Activated T-cell treated with anti-CD3 and anti-CD28 coated beads, Interleukin-2, amount 50 U/mL, for 24 hours (primary cell): ENCODE results near the gene WDR76.
A peak's percentile ranks its signal among the peaks of the same experiment; 100 is the strongest.

Source experiments
- DNase-seq: peaks from one replicate; pipeline ENCODE4 v3.0.0-alpha.2; 2020
- H3K27ac Mint-ChIP-seq: 2 replicates; pipeline ENCODE4 v1.8.0; 2020; ENCODE audit warnings: mild to moderate bottlenecking, mixed read lengths
- H3K27me3 Mint-ChIP-seq: 2 replicates; pipeline ENCODE4 v1.8.0; 2020; ENCODE audit warnings: mixed read lengths
- H3K36me3 Mint-ChIP-seq: 2 replicates; pipeline ENCODE4 v1.8.0; 2020; ENCODE audit warnings: low read depth, mixed read lengths
- H3K4me1 Mint-ChIP-seq: 2 replicates; pipeline ENCODE4 v1.8.0; 2020; ENCODE audit warnings: low read depth, mixed read lengths
- H3K4me3 Mint-ChIP-seq: 2 replicates; pipeline ENCODE4 v1.8.0; 2020; ENCODE audit warnings: mild to moderate bottlenecking, moderate library complexity, mixed read lengths
- H3K9me3 Mint-ChIP-seq: 2 replicates; pipeline ENCODE4 v1.8.0; 2020; ENCODE audit warnings: mixed read lengths

The WDR76 gene

DNA sequence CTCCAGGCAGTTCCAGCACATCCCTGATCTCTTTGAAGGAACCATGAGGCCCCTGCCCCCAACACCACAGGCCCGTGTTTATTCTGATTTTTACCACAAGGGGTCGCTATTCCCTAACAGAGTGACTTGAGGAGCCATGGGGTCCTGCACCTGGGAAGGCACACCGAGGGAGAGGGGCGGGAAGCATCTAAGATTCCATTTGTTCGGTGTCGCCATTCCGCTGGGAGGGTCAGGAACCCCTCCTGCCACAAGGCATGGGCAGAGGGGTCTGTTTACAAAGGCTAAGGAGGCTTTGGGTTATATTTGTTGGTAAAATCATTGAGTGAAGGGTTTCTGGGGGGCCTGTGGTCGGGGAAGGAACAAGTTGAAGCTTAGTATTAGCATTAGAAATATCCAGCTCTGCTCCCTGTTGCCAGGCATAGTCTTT is 77.1 kb downstream of the WDR76 start:
- Mint-ChIP-seq H3K4me1 (peaks cover 2% of the 10 kb centered on the region), H3K27ac (no peak overlapping the region), H3K36me3 (no peaks in the 10 kb centered on the region), H3K4me3 (no peak overlapping the region), H3K9me3 (no peaks in the 10 kb centered on the region), H3K27me3 (no peaks in the 10 kb centered on the region)
- DNase-seq = peak; percentile 57

DNA sequence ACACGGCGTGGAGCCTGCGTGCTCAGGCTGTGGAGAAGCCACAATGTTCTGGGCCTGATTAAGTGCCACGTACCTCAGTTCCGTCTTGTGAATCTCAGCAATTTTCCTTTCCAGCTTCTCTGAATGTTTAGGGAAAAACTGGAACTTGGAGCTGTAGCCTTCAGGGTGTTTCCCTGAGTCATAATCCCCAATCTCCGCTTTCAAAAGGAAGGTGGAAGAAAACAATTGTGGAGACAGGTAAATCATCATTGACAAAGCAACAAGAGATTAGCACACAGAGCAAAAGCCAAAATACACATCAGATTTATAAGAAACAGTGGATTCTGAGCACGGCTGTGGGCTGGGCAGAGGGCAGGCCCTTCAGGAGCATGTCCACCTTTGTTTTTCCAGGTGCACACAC is 79.0 kb downstream of the WDR76 start:
- no peak for DNase-seq
- H3K36me3 Mint-ChIP-seq = no peaks in the 10 kb centered on the region

DNA sequence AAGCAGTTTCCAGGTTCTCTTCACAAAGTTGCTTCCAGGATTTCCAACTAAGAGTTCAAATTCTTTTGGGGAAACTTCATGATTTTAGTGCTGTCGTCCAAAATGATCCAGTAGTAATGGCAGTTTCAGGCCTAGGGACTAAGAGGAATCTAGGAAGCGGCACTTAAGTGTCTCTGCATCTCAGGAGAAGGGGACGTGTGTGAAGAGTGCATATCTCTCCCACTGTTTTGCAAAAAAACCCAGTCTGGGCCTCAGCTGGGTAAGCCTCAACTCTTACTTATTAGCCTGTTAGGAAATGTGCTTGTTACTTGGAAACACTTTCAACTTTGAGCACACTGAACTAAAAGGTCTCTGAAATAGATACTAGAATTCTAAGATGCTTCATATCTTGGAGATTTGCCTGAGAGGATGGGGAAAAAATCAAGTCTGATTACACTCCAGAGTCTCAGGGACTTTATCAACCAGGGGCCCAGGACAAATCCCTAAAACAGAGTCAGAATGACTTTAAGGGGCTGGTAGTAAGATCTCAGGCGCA is 81.8 kb downstream of the WDR76 start:
- H3K4me3 Mint-ChIP-seq = no peak overlapping the region
- peaks cover 7% of the 10 kb centered on the region for H3K4me1 Mint-ChIP-seq
- H3K27me3 Mint-ChIP-seq = no peaks in the 10 kb centered on the region
- H3K27ac Mint-ChIP-seq = no peak overlapping the region
- no peaks in the 10 kb centered on the region for H3K36me3 Mint-ChIP-seq
- H3K9me3 Mint-ChIP-seq = no peaks in the 10 kb centered on the region
- no peak for DNase-seq

More for the DNA sequence above, 79.0 kb downstream of the WDR76 start:
- Mint-ChIP-seq H3K27me3 (no peaks in the 10 kb centered on the region), H3K4me1 (peaks cover 2% of the 10 kb centered on the region), H3K4me3 (no peak overlapping the region), H3K27ac (no peak overlapping the region), H3K9me3 (no peaks in the 10 kb centered on the region)

DNA sequence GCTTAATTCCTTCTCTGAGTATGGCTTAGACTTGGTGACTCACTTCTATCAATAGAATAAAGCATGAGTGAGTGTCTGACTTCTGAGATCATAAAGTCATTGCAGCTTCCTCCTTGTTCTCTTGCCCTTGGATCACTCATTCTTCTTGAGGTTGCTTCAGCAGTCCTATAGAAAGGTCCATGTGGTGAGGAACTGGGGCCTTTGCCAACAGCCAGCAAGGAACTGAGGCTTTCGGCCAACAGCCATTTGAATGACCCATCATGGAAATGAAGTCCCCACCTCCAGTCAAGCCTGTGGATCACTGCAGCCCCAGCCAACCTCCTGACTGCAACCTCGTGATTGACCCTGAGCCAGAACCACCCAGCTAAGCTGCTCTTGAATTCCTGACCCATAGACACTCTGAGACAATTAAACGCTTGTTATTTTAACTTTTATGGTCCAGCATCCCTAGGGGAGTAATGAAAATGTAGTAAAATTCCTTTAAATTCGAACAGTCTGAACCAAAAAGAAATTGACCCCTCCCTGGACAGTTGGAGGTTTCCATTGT is 84.5 kb downstream of the WDR76 start:
- no peaks in the 10 kb centered on the region for H3K36me3 Mint-ChIP-seq
- H3K4me1 Mint-ChIP-seq = peaks cover 5% of the 10 kb centered on the region
- no peak overlapping the region for H3K4me3 Mint-ChIP-seq
- no peak for DNase-seq
- no peaks in the 10 kb centered on the region for H3K27me3 Mint-ChIP-seq
- H3K27ac Mint-ChIP-seq = no peak overlapping the region
- H3K9me3 Mint-ChIP-seq = no peaks in the 10 kb centered on the region

DNA sequence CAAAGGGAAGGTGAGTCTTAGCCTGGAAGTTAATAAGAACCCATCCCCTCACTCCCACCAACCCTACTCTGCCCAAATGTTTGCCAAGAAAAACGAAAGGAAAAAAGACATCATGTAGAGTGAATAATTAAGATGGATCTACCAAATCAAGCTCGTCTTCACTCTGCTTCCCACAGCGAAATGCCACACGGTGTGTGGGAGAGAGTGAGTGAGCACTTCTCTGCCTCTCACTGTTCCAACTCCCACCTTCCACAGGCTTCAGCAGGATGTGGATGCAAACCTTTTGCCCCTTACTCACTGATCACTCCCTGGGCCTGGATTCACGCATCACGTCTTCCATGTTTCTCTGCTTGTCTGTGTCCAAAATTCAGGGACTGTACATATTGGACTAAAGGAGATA is 85.4 kb downstream of the WDR76 start:
- Mint-ChIP-seq H3K27me3 (no peaks in the 10 kb centered on the region), H3K4me3 (no peak overlapping the region), H3K27ac (no peak overlapping the region), H3K36me3 (no peaks in the 10 kb centered on the region), H3K9me3 (no peaks in the 10 kb centered on the region), H3K4me1 (peaks cover 5% of the 10 kb centered on the region)
- no peak for DNase-seq

DNA sequence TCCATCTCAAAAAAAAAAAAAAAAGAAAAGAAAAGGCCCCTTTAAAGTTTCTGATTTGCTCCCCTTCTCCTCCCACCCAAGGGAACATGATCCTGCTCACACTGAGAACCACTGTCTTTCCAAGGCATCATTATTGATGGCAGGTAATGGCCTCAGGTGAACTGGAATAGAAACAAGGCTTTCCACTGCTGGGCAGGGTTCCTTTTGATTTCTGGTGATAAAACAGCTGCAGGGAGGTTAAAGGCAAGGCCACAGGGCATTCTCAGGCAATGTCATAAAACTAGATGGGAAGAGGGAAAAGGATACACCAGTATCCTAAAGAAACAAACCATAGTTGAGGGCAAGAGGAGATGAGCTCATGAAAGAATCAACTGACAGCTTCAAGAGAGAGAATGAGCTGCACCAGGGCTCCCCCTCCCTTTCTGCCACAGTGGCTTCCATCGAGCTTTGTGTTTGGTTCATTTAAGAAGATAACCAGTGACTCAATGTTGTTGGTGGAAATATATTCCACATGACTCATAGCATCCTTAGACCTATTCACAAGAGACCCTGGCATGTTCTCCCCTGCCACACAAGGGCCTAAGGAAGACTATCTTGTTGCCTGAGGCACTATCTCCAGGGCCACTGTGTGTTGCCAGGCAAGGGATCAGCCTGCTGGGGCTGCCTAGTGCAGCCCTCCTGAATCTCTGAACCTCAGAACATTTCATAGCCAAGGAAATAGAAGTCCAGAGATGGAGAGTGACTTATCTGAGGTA is 86.4 kb downstream of the WDR76 start:
- H3K9me3 Mint-ChIP-seq = no peaks in the 10 kb centered on the region
- H3K4me1 Mint-ChIP-seq = peaks cover 5% of the 10 kb centered on the region
- no peak for DNase-seq
- H3K27me3 Mint-ChIP-seq = no peaks in the 10 kb centered on the region
- H3K36me3 Mint-ChIP-seq = no peaks in the 10 kb centered on the region
- no peak overlapping the region for H3K4me3 Mint-ChIP-seq
- no peak overlapping the region for H3K27ac Mint-ChIP-seq

DNA sequence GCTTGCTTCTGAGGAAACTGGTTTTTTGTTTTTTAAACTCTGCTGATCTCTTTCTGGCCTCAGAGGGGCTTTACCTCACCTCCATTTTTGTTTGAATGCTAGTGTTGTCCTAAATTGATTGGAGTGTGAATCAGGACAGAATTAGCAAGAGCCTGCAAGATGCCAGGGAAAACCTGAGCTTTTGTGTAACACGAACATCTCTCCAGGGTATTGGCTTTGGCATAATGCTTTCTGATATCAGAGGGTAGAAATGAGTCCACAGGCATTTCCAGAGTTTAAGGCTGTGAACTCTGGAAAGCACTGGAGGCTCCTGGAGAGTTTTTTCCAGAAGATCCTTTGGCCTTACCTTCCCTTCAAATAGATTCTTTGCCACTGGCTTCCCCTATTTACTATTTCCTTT is 87.1 kb downstream of the WDR76 start:
- Mint-ChIP-seq H3K9me3 (no peaks in the 10 kb centered on the region), H3K27me3 (no peaks in the 10 kb centered on the region), H3K4me1 (peaks cover 5% of the 10 kb centered on the region), H3K4me3 (no peak overlapping the region), H3K36me3 (no peaks in the 10 kb centered on the region), H3K27ac (no peak overlapping the region)
- DNase-seq = no peak

DNA sequence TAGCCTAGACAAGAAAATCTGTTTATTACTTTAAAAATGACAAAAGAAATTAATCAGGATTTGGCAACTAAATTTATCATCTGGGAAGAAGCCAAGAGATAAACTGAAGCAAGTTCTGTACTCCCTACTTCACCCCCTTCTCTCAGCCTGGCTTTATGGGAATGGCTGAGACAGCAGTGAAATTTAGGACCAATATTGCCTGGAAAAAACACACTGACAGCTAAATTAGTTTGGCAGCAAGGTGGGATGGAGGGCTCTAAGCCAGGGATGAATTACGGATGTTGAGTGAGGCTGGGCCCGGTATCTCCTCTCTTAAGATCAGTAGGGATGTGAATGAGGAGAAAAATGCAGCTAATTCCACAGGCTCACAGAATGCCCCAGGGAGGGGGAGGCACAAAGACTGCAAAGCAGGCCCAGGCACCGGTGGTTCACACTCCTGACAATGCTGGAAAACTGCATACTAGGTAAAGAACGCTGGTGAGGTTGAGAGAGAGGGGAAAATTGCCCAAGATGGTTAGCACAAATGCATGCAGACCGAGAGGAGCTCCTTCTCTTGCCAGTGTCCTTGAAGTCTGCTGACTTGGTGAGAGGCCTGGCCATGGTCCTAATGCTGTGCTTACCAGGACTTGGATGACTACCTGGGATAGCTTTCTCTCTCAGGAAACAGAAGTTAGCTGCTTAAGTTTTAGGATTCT is 89.0 kb downstream of the WDR76 start:
- no peaks in the 10 kb centered on the region for H3K9me3 Mint-ChIP-seq
- no peak overlapping the region for H3K4me3 Mint-ChIP-seq
- DNase-seq = no peak
- no peaks in the 10 kb centered on the region for H3K36me3 Mint-ChIP-seq
- H3K27me3 Mint-ChIP-seq = no peaks in the 10 kb centered on the region
- H3K27ac Mint-ChIP-seq = no peak overlapping the region
- peaks cover 5% of the 10 kb centered on the region for H3K4me1 Mint-ChIP-seq

DNA sequence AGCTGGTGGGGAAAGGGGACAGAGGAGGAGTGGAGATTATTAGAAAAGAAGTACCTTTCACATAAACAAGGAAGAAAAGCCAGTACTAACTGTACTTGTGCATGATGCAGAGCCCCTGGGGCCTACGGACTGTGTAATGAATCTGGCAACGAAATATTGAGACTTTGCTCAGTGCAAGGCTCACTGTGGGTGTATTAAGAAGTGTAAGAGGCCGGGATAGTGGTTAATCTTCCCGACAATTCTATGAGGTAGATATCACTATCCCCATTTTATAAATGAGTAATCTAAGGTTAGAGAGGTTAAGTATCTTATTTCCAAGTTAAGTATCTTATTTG is 89.5 kb downstream of the WDR76 start:
- peaks cover 5% of the 10 kb centered on the region for H3K4me1 Mint-ChIP-seq
- DNase-seq = no peak
- H3K4me3 Mint-ChIP-seq = no peak overlapping the region
- no peak overlapping the region for H3K27ac Mint-ChIP-seq
- no peaks in the 10 kb centered on the region for H3K27me3 Mint-ChIP-seq
- H3K9me3 Mint-ChIP-seq = no peaks in the 10 kb centered on the region
- H3K36me3 Mint-ChIP-seq = no peaks in the 10 kb centered on the region
